Myometrial cell (primary cell): ENCODE data around the gene UGGT1. TPM values are rescaled to one million over a fixed set of nuclear protein-coding genes. Genes with fewer than 3 reads are reported as not detected.

Experiments
- total RNA-seq: library from RNA; depleted of rRNA; stranded (reverse); fragments of >200 nt; gene quantifications from 2 replicates; pipeline ENCODE4 v1.2.3, GENCODE V29; 2015

The UGGT1 gene
- 41.5 and 62.2 TPM in 2 replicates for total RNA-seq

DNA sequence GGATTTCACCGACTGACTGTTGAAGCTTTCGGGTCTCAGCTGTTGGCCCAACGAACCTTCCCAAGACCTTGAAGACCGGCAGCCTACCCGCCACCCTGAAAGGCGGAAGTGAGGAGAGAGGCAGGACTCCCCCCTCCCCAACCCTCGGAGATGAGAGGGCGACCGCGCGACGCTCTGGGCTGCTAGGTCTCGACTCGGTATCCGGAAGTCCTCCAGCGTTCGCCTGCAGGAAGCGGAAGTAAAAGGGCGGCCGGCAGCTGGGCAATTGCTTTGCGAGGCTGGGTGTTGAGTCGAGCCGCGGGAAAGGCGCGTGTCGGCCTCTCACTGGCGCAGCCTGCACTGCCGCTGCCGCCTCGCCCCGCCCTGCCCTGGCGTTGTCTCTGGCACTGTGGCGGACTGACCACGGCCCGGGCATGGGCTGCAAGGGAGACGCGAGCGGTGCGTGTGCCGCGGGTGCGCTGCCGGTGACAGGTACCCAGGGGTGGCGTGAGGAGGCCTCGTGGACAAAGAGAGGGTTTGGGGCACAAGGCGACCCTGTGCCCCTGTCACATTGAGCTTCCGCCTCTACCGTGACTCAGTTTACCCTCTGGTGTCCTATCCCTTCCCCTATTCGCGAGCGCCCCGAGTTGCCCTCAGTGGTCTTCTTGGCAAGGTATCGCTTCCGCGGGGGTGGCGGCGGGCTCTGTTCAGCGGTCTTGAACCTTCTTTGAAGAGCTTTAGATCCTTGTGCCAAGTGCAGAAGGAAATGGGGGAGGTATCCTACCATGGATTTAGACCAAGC lies at the start of gene UGGT1:
UGGT1 (plus strand) TSS at position 256 of the 781 bp plus-strand sequence; CDS start at position 414, 158 bp downstream.

Other genes starting within 250 kb of the UGGT1 start
- 6.9 and 15.2 TPM in 2 replicates for gene POLR2D, start 233.0 kb upstream of the UGGT1 start, total RNA-seq
- 6.9 and 8.5 TPM in 2 replicates for gene AMMECR1L, start 205.2 kb upstream of the UGGT1 start, total RNA-seq
- gene SAP130, start 63.1 kb upstream of the UGGT1 start, total RNA-seq, result 7.8 and 15.6 TPM in 2 replicates
- 20.2 and 21.3 TPM in 2 replicates for gene HS6ST1, start 227.7 kb downstream of the UGGT1 start, total RNA-seq